ENCODE measurements around the gene COG7.

COG7 gene

GRCh38 chr16:23420011-23420410 lies 33.0 kb downstream of the COG7 start:
- DNase-seq (ENCODE audit: low spot score): no peak
- no peak for TF ChIP-seq CTCF (IDR thresholded peaks at IDR 0.05; ENCODE audit: extremely low read depth, insufficient read depth, missing control alignments)
- in situ Hi-C loops (cut with MboI; ENCODE audit: low pct_unique_long_range_greater_than_20kb, low sequenced_read_pairs, unreplicated experiment): no loop called here

GRCh38 chr16:23416816-23417215 lies 36.2 kb downstream of the COG7 start:
- no peak for TF ChIP-seq CTCF (IDR thresholded peaks at IDR 0.05; ENCODE audit: extremely low read depth, insufficient read depth, missing control alignments)
- in situ Hi-C loops (cut with MboI; ENCODE audit: low pct_unique_long_range_greater_than_20kb, low sequenced_read_pairs, unreplicated experiment): no loop called here
- DNase-seq (ENCODE audit: low spot score): no peak

- DNase-seq (ENCODE audit: low spot score): no peak
- in situ Hi-C loops (cut with MboI; ENCODE audit: low pct_unique_long_range_greater_than_20kb, low sequenced_read_pairs, unreplicated experiment): no loop called here
- no peak for TF ChIP-seq CTCF (IDR thresholded peaks at IDR 0.05; ENCODE audit: extremely low read depth, insufficient read depth, missing control alignments)
Observed at GRCh38 chr16:23414731-23415130, 38.3 kb downstream of the COG7 start.

GRCh38 chr16:23410176-23410575 lies 42.8 kb downstream of the COG7 start:
- no peak for TF ChIP-seq CTCF (IDR thresholded peaks at IDR 0.05; ENCODE audit: extremely low read depth, insufficient read depth, missing control alignments)
- DNase-seq (ENCODE audit: low spot score): no peak
- in situ Hi-C loops (cut with MboI; ENCODE audit: low pct_unique_long_range_greater_than_20kb, low sequenced_read_pairs, unreplicated experiment): no loop called here

- no peak for DNase-seq (ENCODE audit: low spot score)
- no peak for TF ChIP-seq CTCF (IDR thresholded peaks at IDR 0.05; ENCODE audit: extremely low read depth, insufficient read depth, missing control alignments)
- in situ Hi-C loops (cut with MboI; ENCODE audit: low pct_unique_long_range_greater_than_20kb, low sequenced_read_pairs, unreplicated experiment): no loop called here
Observed at GRCh38 chr16:23409522-23409921, 43.5 kb downstream of the COG7 start.

- no peak for TF ChIP-seq CTCF (IDR thresholded peaks at IDR 0.05; ENCODE audit: extremely low read depth, insufficient read depth, missing control alignments)
- DNase-seq (ENCODE audit: low spot score): no peak
- in situ Hi-C loops (cut with MboI; ENCODE audit: low pct_unique_long_range_greater_than_20kb, low sequenced_read_pairs, unreplicated experiment): no loop called here
Observed at GRCh38 chr16:23408823-23409298, 44.1 kb downstream of the COG7 start.

Measured in GM13977 (cell line).